HG03060 (cell line): ENCODE data around the gene ENKD1.
"Not testable (repeated sequence)": the region's sequence is repeated elsewhere in the genome, so short reads cannot be mapped to it uniquely, and the experiment has no call there.

ENCODE experiments used
- ATAC-seq: cut with Tn5 transposase; IDR thresholded peaks from one replicate; pipeline ENCODE4 v1.9.1; 2021; ENCODE audit warnings: low read depth, moderate number of reproducible peaks; ENCODE audit not compliant: unreplicated experiment

ENKD1 gene, protein sequence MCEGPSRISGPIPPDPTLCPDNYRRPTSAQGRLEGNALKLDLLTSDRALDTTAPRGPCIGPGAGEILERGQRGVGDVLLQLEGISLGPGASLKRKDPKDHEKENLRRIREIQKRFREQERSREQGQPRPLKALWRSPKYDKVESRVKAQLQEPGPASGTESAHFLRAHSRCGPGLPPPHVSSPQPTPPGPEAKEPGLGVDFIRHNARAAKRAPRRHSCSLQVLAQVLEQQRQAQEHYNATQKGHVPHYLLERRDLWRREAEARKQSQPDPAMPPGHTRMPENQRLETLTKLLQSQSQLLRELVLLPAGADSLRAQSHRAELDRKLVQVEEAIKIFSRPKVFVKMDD

DNA sequence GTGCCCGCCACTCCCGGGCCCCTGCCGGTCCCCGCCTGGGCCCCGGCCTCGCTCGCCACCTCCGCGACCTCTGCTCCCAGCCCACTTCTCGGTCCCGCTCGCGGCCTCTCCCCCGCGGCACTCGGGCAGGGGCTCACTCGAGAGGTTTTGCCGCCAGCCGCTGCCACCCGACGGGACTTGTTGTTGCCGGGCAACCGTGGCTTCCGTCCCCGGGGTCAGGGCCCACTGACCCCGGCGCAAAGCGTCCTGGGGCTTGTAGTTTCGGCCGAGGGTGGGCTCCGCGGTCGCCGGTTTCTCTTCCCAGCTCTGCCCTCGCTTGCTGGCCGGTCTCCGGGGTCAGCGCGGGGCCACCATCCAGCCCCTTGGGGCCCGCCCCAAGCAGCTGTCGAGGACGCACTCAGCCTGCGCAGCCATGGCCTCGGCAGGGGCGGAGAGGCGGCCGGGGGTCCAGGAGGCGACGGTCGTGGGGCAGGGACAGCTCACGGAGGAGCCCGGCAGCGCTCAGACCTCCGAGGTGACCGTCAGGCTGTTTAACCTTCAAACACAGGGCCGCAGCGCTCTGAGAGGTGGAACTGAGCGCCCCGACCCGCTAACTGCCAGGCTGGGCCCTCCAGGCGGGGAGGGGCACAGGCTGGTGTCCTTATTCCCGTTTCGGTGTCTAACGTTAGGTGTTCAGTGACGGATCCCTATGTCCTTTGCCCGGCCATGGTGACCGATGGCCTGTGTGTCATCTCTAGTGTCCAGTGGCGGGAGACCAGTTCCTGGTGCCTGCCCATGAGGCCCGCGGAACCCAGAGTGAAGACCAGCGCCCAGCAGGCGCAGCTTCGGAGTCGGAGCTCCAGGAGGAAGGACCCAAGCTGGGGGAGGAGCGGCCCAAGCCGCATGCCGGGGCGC, at the start of gene ENKD1, which contains the start of gene C16orf86:
Gene ENKD1 (minus strand): TSS at position 192 of the 894 bp plus-strand sequence. CDS start 308 bp downstream, outside the sequence.
Gene C16orf86 (plus strand): TSS at position 256 of the 894 bp plus-strand sequence. CDS start 157 bp downstream, at position 413.
- no peak for ATAC-seq

- ATAC-seq = no peak
Measured at GRCh38 chr16:67716097-67716496, 49.5 kb upstream of the ENKD1 start.

DNA sequence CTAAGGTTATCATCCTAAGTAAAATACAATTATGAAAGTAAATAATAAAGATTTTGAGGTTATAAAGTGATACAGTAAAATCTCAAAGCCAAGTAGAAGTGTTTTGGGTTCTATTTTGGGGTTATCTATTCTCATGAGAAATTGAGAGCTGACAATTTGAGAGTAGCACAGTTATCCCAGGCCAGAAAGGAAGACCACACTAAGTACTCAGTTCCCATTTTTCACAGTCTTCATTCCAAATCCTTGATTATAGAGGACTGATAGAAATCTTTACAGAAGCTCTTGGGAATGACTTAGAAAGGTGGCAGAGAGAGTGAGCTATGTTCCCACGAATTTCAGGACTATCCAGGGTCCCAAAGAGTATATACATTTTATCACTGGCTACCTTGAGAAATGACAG, 48.0 kb upstream of the ENKD1 start:
- no peak for ATAC-seq

- ATAC-seq = no peak
Measured at GRCh38 chr16:67713647-67714273, 47.2 kb upstream of the ENKD1 start.

DNA sequence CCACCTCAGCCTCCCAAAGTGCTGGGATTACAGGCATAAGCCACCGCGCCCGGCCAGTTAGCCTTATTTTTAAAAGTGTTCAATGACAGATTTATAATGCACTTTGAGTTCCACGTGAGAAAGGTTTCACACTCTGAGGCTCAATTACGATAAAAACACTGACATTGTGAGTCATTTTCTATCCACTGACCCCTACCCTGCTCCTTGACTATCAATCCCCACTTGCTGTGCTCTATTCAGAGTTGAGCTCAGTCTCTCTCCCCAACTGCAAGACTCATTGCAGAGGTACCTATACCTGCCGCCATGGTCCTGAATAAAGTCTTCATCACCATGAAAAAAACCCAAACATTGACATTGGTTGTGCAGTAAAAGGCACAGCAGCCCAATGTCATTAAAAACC, 44.1 kb upstream of the ENKD1 start:
- ATAC-seq = no peak

DNA sequence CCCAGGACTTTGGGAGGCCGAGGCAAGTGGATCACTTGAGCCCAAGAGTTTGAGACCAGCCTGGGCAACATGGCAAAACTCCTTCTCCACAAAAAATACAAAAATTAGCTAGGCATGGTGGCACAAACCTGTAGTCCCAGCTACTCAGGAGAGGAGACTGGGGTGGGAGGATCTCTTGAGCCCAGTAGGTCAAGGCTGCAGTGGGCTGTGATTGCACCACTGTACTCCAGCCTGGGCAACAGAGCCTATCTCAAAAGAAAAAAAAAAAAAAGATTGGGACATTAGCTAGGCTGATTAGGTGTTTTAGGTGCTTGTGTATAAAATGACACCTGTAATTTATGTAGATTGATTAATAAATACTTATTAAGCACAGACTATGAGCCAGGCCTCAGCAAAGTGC, 42.5 kb upstream of the ENKD1 start:
- ATAC-seq = no peak

- ATAC-seq = no peak
Measured at GRCh38 chr16:67708368-67708771, 41.8 kb upstream of the ENKD1 start.

DNA sequence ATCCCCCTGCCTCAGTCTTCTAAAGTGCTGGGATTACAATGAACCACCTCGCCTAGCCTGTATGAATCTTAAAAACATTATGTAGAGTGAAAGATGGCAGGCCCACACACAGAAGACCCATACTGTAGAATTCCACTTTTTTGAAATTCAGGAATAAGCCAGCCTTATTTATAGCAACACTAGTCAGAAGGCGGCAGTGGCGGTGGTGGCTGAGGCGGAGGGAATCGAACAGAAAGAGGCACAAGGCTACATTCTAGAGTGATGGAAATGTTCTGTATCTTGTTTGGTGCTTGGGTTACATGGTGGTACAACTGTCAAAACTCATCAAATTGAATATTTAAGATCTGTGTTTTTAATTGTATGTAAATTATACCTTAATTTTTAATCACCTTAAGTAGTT, 41.2 kb upstream of the ENKD1 start:
- no peak for ATAC-seq

- ATAC-seq = no peak
Measured at GRCh38 chr16:67707210-67707609, 40.7 kb upstream of the ENKD1 start.

- ATAC-seq = no peak
Measured at GRCh38 chr16:67704110-67704509, 37.6 kb upstream of the ENKD1 start.

DNA sequence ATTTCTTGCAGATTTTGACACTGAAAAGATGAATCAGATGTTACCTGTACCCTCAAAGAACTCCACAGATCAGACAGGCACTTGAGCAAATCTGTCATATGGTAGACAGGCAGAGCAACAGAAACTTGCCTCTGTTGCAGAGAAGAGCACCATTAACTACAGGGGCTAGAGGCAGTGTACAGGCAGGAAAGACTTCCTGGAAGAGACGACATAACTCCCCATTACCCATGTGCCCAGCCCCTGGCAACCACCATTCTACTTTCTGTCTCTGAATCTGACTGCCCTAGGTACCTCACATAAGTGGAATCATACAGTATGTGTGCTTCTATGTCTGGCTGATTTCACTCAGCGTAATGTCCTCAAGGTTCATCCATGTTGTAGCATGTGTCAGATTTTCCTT, 37.1 kb upstream of the ENKD1 start:
- ATAC-seq = no peak

DNA sequence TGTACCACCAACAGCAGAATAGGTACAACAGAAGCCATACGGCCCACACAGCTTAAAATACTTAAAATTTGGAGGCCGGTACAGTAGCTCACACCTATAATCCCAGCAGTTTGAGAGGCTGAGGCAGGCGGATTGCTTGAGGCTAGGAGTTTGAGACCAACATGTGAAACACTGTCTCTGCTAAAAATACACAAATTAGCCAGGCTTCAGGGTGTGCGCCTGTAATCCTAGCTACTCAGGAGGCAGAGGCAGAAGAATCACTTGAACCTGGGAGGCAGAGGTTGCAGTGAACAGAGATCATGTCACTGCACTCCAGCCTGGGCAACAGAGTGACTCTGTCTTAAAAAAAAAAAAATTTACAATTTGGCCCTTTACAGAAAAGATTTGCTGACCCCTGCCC, 35.6 kb upstream of the ENKD1 start:
- ATAC-seq = no peak

DNA sequence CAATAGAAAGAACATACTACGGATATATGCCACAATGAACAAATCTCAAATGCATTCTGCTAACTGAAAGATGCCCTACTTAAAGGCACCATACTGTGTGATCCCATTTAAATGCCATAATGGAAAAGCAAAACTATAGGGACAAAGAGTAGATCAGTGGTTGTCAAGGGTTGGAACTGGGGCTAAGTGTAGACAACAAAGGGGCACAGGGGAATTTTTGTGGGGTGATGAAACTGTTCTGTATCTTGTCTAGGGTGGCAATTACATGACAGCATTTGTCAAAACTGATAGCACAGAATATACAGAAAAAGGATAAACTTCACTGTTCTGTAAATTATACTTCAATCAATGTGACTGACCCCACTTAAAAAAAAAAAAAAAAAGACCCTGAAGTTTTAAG, 34.9 kb upstream of the ENKD1 start:
- ATAC-seq = no peak

GRCh38 chr16:67699265-67699664, 32.7 kb upstream of the ENKD1 start:
- no peak for ATAC-seq

GRCh38 chr16:67697422-67698185, 31.1 kb upstream of the ENKD1 start:
- no peak for ATAC-seq

- no peak for ATAC-seq
Measured at GRCh38 chr16:67694611-67695010, 28.1 kb upstream of the ENKD1 start.

DNA sequence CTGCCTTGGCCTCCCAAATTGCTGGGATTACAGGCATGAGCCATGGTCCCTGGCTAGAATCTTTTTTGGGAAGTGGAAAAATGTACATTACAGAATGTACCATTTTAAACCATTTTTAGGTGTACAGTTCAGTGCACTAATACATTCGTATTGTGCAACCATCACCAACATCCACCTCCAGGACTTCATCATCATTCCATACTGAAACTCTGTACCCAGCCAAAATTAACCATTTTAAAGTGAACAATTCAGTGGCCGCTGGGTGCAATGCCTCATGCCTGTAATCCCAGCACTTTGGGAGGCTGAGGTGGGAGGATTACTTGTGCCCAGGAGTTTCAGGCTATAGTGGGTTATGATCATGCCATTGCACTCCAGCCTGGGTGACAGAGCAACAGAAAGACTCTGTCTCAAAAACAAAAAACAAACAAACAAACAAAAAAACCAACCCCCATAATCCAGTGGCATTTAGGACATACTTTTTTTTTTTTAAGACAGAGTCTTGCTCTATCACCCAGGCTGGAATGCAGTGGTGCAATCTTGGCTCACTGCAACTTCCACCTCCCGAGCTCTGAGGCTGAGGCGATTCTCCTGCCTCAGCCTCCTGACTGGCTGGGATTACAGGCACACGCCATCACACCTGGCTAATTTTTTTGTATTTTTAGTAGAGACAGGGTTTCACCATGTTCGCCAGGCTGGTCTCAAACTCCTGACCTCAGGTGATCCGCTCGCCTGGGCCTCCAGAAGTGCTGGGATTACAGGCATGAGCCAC, 27.2 kb upstream of the ENKD1 start:
- not testable (repeated sequence) for ATAC-seq

DNA sequence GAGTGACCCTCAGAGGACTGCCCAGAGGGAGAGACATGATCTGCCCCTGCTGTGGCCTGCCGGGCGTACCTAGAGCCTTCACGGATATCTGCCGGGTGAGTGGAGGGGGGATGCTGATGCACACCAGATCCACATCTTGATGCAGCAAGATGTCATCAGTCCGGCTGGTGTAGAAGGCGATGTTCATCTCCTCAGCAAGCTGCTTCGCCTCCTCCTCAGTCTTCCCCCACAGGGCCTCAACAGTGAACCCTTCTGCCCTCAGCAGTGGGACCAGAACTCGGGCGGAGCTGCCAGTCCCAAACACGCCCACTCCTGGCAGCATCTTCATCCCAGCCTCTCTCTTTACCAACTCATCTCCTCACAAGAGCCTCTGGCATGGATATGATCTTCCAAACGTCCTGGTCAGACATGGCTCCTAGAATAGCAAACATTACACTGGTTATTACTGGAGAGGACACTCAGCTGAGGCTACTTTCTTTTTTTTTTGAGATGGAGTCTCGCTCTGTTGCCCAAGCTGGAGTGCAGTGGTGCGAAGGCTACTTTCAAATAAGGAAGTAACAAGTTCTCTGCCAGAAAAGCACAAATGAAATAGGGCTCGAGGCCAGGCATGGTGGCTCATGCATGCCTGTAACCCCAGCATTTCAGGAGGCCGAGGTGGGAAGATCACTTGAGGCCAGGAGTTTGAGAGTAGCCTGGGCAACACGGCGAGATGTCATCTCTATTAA, 19.0 kb upstream of the ENKD1 start:
- ATAC-seq = no peak

GRCh38 chr16:67683767-67684166, 17.2 kb upstream of the ENKD1 start:
- no peak for ATAC-seq
